H4 (cell line): Measurements from ENCODE around the gene RAD21L1. TPM values are rescaled to one million over a fixed set of nuclear protein-coding genes. Genes with fewer than 3 reads are reported as not detected.
"Not testable (repeated sequence)": the region's sequence is repeated elsewhere in the genome, so short reads cannot be mapped to it uniquely, and the experiment has no call there.

ENCODE experiments used
- DNase-seq: peaks from one replicate; pipeline ENCODE4 v3.0.0-alpha.2; 2015; ENCODE audit warnings: low spot score
- total RNA-seq: library from RNA; depleted of rRNA; stranded (reverse); fragments of >200 nt; shearing (Covaris generic); gene quantifications from 2 replicates; pipeline ENCODE4 v1.2.3, GENCODE V29; 2014

RAD21L1 gene
- total RNA-seq, 1 experiment from 2014 or later: 0.12 TPM

GRCh38 chr20:1199212-1199873 is 26.5 kb upstream of the RAD21L1 start:
- no peak for DNase-seq

DNA sequence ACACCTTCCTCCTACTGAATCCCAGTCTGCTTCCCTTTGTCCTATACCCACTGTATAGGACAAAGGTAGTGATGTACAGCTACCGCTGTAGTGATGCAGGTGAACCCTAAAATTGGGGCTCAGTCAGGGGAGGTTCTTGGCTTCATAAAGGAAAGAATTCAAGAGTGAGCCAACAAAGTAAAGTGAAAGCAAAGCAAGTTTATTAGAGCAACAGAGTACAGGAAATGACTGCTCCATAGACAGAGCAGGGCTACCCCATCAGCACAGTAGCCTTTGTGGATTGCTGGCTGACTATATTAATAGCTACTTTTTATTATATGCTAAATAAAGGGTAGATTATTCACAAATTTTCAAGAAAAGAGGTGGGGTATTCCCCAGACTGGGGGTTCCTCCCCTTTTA is 25.9 kb upstream of the RAD21L1 start:
- DNase-seq: no peak

- no peak for DNase-seq
Measured at GRCh38 chr20:1202762-1203504, 22.9 kb upstream of the RAD21L1 start, which contains the start of gene C20orf202. Gene C20orf202 (plus strand): TSS chr20:1203454. CDS start chr20:1203586, 132 bp downstream.

GRCh38 chr20:1203630-1204029 is 22.2 kb upstream of the RAD21L1 start:
- DNase-seq: no peak

- DNase-seq: no peak
Measured at GRCh38 chr20:1204113-1204512, 21.7 kb upstream of the RAD21L1 start.

DNA sequence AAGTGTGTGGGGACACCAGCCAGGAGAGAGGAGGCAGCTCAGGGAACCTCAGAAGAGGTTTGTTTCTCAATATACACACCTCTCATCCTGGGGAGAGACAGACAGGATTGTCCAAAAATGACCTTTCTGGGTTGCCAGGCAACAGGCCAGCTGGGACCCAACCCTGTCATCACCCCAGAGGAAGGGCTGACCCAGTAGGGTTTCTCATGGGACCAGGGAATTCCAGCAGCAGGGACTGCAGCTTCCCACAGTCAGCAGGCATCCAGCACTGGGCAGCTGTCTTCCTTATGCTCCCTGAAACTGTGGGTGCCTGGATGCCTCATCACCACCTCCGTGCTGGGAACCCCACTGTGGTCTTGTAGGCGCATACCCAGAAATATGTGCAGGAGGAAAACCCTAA is 21.3 kb upstream of the RAD21L1 start:
- no peak for DNase-seq

- DNase-seq: no peak
Measured at GRCh38 chr20:1205802-1206201, 20.0 kb upstream of the RAD21L1 start.

DNA sequence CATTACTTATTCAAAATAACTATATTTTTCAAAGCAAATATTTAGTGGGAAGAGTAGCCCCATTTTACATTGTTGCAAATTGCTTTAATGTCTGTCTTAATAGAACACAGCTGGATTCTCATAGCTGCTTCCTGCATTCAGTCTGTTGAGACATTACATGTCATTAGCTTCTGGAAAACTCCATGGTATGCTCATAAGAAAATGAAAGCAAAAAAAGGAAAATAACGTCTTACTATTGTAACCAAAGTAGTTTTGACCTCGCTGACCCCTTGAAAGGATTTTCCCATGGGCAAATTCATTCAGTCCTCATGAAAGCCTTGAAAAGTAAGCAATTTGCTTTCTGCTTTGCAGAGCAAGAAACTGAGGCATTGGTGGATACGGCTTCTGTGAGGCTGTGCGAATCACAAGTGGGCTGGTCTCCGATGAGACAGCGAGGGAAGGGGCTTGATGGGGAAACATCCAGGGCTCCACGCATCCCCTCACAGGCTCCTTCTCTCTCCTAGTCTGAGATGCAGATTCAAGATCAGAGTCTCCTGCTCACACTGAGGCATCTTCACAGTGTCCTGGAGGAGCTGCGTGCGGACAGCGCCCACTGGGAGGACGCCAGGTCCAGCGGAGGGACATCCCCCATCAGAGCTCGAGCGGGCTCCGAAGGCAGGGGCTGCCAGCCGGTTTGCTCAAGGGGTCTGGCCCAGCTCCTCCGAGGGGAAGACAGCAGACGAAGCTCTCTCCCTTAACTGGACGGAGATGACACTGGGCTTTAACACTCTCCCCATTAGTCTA is 19.3 kb upstream of the RAD21L1 start:
- no peak for DNase-seq

DNA sequence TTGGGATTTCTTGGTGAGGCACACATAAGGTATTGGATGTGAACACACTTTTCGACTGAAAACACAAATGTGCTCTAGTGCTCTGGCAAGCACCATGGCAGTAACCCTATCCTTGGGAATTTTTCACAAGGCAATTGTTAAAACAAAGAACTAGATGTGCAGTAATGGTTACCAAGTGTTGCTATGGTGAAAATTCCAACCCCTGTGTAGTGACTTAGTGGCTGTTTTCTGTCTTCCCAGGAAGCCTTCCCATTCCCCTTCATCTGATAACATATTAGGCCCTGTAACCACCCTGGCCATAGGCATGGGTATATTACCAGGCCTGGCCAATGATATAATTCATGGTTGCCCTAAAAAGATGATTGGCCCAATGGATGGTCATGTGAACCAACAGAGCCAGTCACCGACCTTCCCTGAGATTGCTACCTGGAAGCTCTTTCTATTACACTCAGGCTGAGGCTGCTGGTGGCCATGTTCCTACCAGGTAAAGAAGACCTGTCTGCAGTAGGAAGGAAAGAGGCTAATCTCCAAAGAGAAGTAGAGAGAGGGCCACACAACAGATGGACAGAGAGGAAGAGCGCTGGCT is 18.5 kb upstream of the RAD21L1 start:
- no peak for DNase-seq

GRCh38 chr20:1209447-1210387 is 16.1 kb upstream of the RAD21L1 start:
- DNase-seq: no peak

- DNase-seq: no peak
Measured at GRCh38 chr20:1210501-1210900, 15.3 kb upstream of the RAD21L1 start.

GRCh38 chr20:1212023-1212422 is 13.8 kb upstream of the RAD21L1 start:
- no peak for DNase-seq

GRCh38 chr20:1212607-1213396 is 13.0 kb upstream of the RAD21L1 start:
- peak; percentile 76 for DNase-seq

DNA sequence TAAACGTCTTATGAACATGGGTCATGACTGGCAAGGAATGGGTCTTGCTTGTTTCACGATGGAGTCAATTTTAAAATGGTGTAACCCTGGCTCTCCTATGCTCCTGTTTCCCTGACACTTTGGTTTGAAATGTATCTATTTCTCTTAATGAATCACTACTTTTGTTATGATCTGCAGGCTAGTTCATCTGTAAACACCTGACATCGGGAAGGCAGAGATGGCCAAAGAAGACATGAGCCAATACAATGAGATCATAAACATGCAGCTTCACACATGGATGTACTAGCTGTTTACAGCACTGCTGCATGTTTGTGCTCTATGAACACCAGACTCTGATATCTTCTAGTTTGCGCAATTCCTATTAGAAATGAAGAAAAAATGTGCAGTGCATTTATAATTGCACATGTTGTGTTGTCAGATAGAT is 11.0 kb upstream of the RAD21L1 start:
- no peak for DNase-seq

- no peak for DNase-seq
Measured at GRCh38 chr20:1215386-1216170, 10.3 kb upstream of the RAD21L1 start.

- not testable (repeated sequence) for DNase-seq
Measured at GRCh38 chr20:1216527-1217427, 9.1 kb upstream of the RAD21L1 start.

- DNase-seq: not testable (repeated sequence)
Measured at GRCh38 chr20:1222750-1223149, 3.1 kb upstream of the RAD21L1 start.

DNA sequence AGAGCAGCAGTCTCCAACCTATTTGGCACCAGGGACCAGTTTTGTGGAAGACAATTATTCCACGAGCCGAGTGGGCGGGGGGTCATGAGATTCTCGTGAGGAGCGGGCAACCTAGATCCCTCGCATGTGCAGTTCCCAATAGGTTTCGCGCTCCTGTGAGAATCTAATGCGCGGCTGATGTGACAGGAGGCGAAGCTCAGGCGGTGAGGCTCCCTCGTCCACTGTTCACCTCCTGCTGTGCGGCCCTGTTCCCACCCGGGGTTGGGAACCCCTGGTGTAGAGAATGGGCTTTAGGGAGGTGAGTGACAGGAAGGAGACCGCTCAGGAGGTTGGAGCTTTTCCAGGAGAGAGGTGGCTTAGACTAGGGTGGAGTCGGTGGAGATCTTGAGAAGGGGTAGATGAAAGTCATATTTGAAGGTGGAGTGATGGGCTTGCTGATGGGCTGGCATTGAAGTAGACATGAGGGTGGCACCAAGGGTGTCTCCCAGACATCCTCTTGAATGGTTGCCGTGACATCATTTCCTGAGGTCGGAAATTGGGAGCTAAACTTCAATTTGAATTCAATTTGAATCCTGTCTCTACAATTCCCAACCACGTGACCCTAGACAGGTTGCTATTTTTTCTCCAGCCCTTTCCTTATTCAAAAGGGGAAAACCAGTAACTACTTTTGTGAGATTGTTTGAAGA is 1.5 kb upstream of the RAD21L1 start:
- no peak for DNase-seq
